NCI-H1105 (cell line): Measurements from ENCODE around the gene NCOA1.
"Not testable (repeated sequence)": the region's sequence is repeated elsewhere in the genome, so short reads cannot be mapped to it uniquely, and the experiment has no call there.

Experiments used
- DNase-seq: peaks from one replicate; lab custom pipeline; 2025; lab: John Stamatoyannopoulos, UW

NCOA1 gene

DNA sequence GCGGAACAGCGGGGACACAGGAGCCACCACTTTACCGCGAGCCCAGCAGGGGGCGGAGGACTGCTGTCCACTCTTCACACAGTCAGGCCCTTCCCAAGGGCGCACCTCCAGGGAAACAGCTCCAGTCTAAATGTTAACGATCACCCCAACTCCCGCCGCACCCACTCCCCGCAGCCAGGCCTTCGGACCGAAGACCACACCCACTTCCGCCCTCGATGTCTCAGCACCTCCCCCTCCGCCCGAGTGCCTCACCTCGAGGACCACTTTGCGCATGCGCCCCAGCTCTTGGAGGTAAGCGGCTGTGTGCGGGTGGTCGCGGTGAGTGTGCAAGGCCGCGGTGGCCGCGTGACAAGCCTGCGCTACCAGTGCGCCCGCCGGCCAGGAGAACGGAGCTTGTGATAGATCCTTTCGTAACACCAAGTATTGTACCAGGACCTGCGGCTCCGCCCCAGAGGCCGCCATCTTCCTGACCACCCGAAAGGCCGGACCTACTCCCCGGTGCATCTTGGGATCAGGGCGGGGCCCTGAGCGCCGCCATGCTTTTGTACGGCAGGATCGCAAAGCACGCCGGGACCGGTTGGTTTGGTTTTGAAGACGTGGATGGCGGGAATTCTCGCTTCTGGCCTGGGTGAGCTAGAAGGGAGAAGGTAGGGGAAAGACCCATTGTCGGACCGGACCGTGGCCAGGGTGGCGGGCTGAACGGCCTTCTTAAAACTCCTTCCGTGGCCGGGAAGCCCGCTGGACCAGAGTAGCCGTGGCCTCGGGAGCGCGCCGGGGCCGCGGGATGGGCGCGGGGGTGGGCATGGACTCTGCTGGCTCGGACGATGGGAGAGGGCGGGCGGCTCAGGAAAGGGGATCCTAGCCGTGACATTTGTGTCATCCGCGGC lies 302.1 kb downstream of the NCOA1 start, which contains the start of the genes CENPO and PTRHD1:
TSS of gene CENPO (plus strand) at position 552 of the 887 bp plus-strand sequence. CDS start 495 bp downstream, outside the sequence.
TSS of gene PTRHD1 (minus strand) at position 518 of the 887 bp plus-strand sequence. CDS start at position 504, 14 bp downstream.
- peak; percentile 93 for DNase-seq

DNA sequence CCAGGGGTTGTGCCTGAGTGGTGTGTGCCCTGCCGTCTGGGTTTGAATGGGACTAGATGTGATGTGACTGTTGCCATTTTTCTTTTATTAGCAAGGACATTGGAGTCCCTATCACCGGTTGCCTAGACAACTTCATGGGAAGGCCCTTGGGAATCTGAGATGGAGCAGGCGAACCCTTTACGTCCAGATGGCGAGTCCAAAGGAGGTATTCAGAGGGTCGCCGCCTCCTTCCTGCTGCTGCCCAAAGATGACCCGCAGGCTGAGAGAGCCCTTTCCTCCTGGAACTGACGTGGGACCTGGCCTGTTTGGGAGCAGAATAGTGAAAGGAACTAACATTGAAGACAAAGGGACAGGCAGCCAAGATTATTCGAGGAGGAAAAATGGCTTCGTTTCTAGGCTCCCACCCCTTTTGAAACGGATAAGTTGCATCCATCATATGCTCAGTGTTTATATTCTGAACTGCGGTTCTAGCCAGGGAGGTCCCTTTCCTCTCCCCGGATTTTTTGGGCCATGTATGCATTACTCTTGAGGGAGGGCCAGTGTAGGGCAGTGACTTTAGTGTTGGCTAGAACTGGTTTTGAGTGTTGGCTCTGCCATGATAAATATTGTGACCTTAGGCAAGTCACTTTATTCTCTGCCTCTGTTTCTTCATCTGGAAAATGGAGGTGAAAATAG lies 302.8 kb downstream of the NCOA1 start:
- DNase-seq, result peak; percentile 23

DNA sequence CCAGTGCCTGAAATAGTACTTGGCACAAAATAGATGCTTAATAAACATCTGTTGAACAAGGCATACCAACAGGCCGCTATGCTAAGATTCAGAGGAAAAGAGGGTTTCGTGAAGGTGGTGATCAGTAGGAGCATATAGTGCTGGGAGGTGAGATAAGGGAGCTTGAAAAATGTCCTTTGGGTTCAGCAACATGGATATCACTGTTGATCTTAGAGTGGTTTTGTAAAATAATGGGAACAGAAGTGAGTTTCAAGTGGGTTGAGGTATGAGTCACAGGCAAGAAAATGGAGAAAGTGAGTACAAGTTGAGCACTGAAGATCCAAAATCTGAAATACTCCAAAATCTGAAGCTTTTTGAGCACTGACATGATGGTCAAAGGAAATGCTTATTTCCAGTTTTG lies 306.6 kb downstream of the NCOA1 start:
- DNase-seq, result no peak

DNA sequence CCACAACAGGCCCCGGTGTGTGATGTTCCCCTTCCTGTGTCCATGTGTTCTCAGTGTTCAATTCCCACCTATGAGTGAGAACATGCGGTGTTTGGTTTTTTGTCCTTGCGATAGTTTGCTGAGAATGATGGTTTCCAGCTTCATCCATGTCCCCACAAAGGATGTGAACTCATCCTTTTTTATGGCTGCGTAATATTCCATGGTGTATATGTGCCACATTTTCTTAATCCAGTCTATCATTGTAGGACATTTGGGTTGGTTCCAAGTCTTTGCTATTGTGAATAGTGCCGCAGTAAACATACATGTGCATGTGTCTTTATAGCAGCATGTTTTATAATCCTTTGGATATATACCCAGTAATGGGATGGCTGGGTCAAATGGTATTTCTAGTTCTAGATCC lies 309.4 kb downstream of the NCOA1 start:
- DNase-seq, result not testable (repeated sequence)

DNA sequence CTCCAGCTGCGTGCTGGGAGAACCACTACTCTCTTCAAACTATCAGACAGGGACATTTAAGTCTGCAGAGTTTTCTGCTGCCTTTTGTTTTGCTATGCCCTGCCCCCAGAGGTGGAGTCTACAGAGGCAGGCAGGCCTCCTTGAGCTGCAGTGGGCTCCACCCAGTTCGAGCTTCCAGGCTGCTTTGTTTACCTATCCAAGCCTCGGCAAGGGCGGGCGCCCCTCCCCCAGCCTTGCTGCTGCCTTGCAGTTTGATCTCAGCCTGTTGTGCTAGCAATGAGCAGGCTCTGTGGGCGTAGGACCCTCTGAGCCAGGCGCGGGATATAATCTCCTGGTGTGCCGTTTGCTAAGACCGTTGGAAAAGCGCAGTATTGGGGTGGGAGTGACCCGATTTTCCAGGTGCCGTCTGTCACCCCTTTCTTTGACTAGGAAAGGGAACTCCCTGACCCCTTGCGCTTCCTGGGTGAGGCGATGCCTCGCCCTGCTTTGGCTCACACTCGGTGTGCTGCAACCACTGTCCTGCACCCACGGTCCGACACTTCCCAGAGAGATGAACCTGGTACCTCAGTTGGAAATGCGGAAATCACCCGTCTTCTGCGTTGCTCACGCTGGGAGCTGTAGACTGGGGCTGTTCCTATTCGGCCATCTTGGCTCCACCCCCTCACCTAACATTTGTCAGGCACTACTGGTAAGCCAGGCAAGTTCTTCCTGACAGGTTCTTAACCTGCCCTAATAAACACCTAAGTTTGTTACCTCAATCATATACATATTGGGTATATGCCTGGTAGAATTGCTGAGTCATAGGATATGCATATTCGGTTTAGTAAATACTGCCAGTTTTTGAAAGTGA lies 315.0 kb downstream of the NCOA1 start:
- DNase-seq, result not testable (repeated sequence)

DNA sequence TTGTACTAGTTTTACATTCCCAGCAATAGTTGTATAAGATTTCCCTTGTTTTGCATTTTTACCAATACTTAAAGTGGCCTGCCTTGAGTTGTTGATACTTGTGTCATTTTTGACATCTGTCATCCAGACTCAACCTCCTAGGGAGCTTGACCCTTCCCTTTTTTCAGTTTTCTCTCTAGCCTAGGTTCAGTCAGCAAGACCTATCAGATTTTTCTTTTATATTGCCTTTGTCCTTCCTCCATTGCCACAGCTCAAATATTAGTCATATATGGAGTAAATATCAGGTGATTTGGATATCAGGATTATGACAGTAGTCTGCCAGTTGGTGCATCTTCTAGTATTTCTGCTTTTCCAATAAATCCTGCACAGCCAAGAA lies 315.6 kb downstream of the NCOA1 start:
- no peak for DNase-seq

DNA sequence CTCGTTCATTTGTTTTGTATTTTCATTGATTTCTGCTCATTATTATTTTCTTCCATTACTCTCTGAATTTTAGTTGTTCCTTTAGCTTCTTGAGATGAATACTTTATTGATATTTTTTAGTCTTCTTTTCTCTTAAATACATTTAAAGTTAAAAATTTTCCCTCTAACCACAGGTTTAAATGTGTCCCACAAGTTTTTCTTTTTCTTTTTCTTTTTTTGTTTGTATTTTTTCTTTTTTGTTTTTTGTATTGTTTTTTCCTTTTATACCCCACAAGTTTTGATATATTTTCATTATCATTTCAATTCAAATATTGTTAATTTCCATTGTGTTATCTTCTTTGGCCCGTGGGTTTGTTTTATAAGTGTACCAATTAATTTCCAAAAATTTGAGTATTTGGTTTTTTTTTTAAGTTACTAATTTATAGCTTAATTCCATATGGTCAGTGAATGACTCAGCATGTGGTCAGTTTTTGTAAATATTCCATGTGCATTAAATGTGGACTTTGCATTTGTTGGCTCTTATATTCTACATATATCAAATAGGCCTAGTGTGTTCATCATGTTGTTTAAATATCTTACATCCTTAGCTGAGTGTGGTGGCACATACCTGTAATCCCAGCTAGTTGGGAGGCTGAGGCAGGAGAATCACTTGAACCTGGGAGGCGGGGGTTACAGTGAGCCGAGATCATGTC lies 318.4 kb downstream of the NCOA1 start:
- DNase-seq, result no peak

DNA sequence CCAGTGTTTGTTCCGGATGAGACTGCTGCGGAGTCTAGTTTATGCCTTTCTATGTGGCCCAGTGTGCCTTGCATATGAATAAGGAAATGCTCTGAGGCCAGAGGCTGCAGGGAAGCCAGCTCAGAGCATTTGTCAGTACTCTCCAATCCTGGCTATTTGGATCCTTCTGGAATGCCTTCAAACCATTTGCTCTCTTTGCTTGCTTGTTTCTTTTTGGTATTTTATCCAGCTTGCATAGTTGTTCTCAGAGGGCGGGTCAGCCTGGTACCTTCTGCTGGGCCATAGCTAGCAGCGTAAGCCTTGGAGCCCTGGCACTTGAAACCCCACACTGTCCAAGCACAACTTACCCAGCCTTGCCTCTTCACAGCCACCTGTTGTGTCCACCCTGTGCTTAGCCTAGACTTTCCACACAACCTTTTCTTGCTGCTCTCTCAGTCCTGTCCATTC lies 322.7 kb downstream of the NCOA1 start:
- no peak for DNase-seq

DNA sequence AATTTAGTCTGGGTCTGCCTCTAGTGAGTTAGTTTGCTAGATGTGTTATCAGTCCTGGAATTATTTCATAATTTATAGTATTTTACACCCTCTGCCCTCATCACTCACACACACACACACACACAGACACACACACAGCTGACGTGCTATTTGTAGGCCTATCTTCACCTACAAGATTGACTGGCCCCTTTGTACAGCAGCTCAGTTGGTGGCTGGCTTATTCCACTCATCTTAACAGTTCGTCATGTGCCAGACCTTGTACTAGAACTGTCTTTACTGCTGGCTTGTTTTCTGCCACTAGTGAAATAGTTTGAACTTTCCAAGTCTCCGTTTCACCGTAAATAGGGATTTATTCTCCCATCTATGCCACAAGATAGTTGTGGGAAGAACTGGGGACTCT lies 323.5 kb downstream of the NCOA1 start:
- DNase-seq, result no peak

DNA sequence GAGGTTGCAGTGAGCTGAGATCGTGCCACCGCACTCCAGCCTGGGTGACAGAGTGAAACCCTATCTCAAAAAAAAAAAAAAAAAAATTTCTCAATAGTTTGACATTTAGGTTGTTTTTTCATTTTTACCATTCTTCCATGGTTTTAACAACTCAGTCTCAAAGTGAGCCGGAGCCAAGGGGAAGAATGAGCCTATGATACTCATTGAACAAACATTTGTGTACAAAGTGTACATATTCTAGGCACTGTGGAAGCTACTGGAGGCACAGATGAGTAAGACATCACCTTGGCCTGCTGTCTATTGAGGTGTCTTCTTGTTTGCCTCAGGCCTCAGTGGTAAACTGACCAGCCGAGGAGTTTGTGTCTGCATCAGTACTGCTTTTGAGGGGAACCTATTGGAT lies 324.1 kb downstream of the NCOA1 start:
- no peak for DNase-seq

DNA sequence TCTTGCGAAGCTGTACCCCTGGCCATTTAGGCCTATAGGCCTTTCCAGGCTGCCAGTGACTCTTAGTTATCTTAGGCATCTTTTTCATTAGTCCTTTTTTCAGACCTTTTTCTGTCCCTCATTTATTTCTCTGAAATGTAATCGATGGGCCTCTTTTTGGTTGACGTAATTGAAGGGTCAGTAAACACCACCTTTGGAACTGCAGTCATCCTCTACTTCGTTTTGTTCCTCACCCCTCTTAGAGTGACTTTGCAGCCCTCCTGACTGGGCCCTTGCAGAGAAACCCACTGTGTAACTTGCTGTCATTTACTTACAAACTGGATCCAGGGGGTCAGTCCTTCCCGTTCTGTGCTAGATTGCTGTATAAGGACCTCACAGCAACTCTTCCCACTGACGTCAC lies 325.4 kb downstream of the NCOA1 start:
- DNase-seq, result no peak

DNA sequence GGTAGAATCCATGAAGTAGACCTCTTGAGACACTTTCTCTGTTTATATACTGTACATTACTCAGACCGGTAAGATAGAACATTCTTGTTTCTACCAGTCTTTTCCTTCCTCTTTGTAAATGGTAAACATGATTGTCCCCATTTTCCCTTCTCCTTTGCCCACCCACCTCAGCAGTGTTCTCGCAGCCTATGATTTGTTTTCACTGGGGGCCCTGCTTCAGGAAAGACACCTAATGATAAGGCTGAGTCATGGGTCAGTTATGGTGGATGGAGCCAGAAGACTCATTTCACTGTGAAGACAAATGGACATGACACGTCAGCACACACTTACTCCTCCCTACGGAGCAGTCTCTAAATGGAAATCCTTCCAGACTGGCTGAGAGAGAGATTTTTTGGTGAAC lies 325.8 kb downstream of the NCOA1 start:
- no peak for DNase-seq

DNA sequence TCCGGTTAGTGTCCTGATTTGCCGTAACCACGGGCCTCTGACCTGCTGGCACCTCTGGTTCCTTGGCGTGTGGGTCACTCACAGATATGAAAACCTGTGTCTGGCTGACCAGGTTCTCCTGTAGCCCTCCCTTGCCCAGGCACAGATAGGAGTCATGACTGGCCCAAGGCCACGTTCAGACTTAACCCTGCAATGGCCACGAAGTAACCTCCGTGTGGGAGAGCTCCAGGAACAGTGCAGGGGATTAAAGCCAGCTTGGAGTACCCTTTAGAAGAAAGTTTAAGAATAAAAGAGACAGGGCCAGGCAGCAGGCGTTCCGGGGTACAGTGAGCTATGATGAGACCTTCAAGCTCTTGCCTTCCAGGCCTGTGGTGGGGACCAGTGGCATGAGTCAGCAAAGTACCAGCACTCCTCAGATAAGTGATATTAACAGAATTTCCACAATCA lies 327.7 kb downstream of the NCOA1 start:
- no peak for DNase-seq

DNA sequence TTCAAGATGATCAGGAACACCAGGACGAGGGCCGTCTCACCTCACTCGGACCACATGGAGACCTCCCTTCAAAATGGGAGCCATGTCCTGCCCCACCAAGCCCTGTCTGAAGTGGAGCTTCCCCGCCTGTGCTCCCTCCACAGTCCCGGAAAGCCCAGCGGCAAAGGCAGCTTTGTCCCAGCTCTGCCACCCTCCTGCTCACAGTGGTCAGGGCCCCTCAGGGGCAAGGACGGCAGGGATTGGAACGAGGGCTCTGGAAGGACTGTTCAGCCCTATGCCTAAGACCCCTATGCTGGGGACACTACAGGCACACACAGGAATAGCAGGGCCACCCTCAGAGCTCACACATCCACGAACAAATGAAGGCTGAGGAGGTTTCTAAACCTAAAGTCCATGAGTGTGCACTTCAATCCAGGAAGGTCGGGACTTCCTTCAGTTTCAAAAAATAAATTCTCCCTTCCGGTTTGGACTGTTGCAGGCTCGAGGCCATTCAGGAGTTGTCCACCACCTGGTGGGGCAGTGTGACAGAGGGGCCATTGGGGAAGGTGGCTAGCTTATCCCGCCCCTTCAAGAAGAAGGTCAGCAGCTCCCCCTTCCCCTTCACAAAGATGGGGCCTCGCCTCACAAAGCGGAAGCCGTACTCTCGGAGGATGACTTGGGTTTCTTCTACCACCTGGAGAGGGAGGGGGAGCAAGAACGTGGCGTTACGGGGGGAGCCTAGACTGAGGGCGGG lies 328.6 kb downstream of the NCOA1 start:
- DNase-seq, result no peak

DNA sequence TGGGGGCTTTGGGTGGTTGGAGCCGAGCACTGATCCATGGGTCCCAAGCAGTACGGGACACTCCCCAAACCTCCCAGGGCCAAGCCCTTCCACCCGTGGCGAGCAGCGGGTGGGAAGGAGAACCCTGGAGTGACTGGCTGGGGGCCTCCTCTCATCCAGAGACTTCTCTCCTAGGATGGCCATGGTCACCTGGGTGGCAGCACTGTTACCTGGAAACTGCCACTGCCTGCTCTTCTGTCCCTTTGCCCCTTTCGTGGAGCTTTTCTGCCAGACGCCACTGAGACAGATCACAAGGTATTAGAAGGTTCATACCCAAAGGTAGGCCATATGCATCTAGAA lies 329.1 kb downstream of the NCOA1 start:
- no peak for DNase-seq
